MCF 10A (cell line): ENCODE results near the gene ZNF358. TPM values are rescaled to one million over a fixed set of nuclear protein-coding genes. Genes with fewer than 3 reads are reported as not detected.
A peak's percentile ranks its signal among the peaks of the same experiment; 100 is the strongest.

Experiments used
- BruUV-seq: library from RNA; stranded (reverse); fragments of 400-500 nt; replicated peaks from 2 replicates; lab custom pipeline; 2021; lab: Mats Ljungman, UMichigan
- CTCF ChIA-PET: fragments of 300-600 bp; sonication (Branson Sonifier 250); formaldehyde crosslinking; extraction: SDS; loops from one replicate; lab custom pipeline; 2021; ENCODE audit warnings: antibody characterized with exemption, inconsistent platforms; lab: Yijun Ruan, JAX
- POLR2A ChIA-PET: fragments of 300-600, 350-650 bp; sonication (Branson Sonifier 250); formaldehyde crosslinking; extraction: SDS; loops from one replicate; lab custom pipeline; 2020; ENCODE audit warnings: antibody characterized with exemption, inconsistent platforms; lab: Yijun Ruan, JAX
- DNase-seq: peaks from one replicate; pipeline ENCODE4 v3.0.0-alpha.2; 2018; ENCODE audit not compliant: unreplicated experiment
- H3K27ac Mint-ChIP-seq: one replicate; pipeline ENCODE4 v1.8.0; 2022; ENCODE audit warnings: mild to moderate bottlenecking, low read depth, mixed read lengths; ENCODE audit not compliant: unreplicated experiment
- H3K27me3 Mint-ChIP-seq: one replicate; pipeline ENCODE4 v1.8.0; 2022; ENCODE audit warnings: mixed read lengths; ENCODE audit not compliant: insufficient read depth, unreplicated experiment
- H3K36me3 Mint-ChIP-seq: one replicate; pipeline ENCODE4 v1.8.0; 2022; ENCODE audit warnings: mild to moderate bottlenecking, moderate library complexity, mixed read lengths; ENCODE audit not compliant: insufficient read depth, unreplicated experiment
- H3K4me1 Mint-ChIP-seq: one replicate; pipeline ENCODE4 v1.8.0; 2022; ENCODE audit warnings: mixed read lengths; ENCODE audit not compliant: insufficient read depth, unreplicated experiment
- H3K4me3 Mint-ChIP-seq: one replicate; pipeline ENCODE4 v1.8.0; 2022; ENCODE audit warnings: mild to moderate bottlenecking, moderate library complexity, mixed read lengths; ENCODE audit not compliant: unreplicated experiment
- H3K9me3 Mint-ChIP-seq: one replicate; pipeline ENCODE4 v1.8.0; 2022; ENCODE audit warnings: mixed read lengths; ENCODE audit not compliant: unreplicated experiment
- intact Hi-C: fragments of 100-400 bp; cut with micrococcal nuclease; formaldehyde crosslinking; loops from 2 replicates; pipeline ENCODE4 v1.14.1; 2022
- total RNA-seq: library from RNA; stranded (reverse); gene quantifications from 2 replicates; pipeline ENCODE4 v1.2.3, GENCODE V29; 2022
- TF ChIP-seq, protein P1 (sequence below): fragments of 200-600 bp; IDR thresholded peaks from one replicate; pipeline ENCODE4 v1.8.0; 2022; ENCODE audit warnings: antibody characterized with exemption, mild to moderate bottlenecking; ENCODE audit not compliant: unreplicated experiment

The ZNF358 gene
- total RNA-seq, 1 experiment from 2014 or later: 16.9 TPM

DNA sequence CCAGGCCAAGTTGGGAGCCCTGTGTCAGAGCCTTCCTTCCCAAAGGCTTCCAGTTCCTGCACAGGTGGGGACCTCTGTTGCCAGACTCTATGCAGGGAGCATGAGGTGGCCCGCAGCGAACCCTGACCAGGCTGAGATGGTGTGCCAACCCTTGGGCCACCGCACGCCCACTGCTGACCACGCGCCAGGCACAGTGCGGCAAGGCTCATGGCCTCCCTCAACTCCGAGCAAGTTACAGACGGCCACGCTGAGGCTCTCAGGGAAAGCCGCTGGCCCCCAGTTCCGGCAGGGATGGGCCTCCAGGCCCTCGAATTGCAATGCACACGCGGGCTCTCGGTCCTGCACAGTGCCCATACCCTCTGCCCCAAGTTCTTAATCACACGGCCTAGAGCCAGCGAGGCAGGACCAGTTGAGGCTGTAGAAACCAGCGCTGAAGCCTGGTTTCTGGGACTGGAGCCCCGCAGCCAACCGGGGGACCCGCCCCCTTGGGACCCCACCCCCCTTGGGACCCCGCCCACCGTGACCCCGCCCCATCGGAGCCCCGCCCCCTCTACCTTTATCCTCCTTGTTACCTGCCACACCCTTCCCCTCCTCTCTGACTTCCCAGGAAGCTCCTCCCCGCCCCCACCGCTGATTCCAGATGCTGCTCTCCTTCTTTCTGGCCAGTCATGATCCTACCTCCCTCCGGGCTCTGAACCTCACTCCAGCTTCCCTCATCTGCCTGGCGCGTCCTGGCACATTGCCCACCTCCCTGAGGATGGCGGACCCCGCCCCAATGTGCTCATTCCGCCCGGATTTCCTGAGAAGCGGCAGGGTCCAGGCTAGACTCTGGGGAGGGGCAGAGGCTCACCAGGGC is 33.1 kb upstream of the ZNF358 start:
- TF ChIP-seq, protein P1, sequence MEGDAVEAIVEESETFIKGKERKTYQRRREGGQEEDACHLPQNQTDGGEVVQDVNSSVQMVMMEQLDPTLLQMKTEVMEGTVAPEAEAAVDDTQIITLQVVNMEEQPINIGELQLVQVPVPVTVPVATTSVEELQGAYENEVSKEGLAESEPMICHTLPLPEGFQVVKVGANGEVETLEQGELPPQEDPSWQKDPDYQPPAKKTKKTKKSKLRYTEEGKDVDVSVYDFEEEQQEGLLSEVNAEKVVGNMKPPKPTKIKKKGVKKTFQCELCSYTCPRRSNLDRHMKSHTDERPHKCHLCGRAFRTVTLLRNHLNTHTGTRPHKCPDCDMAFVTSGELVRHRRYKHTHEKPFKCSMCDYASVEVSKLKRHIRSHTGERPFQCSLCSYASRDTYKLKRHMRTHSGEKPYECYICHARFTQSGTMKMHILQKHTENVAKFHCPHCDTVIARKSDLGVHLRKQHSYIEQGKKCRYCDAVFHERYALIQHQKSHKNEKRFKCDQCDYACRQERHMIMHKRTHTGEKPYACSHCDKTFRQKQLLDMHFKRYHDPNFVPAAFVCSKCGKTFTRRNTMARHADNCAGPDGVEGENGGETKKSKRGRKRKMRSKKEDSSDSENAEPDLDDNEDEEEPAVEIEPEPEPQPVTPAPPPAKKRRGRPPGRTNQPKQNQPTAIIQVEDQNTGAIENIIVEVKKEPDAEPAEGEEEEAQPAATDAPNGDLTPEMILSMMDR: no peak
- intact Hi-C loops: no loop called here

DNA sequence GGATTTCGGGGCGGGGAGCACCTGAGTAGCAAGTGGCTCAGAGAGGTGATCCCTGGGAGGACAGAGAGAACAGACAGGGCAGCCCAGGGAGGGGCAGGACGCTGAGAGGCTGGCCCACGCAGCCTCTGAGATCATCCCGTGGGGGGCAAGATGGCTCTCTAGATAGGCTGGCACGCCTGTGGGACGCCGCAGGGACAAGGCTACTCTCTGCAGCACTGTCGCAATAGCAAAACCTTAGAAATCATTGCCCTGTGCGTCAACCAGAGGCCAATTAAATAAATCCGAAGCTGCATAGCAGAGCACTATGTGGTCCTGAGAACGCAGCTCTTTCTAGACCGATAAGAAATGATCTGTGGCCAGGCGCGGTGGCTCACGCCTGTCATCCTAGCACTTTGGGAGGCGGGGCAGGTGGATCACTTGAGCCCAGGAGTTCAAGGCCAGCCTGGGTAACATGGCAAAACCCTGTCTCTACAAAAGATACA is 32.1 kb upstream of the ZNF358 start:
- H3K27me3 Mint-ChIP-seq: no peaks in the 10 kb centered on the region
- CTCF ChIA-PET: interaction anchor here (0.6 kb wide), 1 partner anchor 13 kb away, joined by 4 read pairs; no protein-coding TSS in a partner anchor
- H3K27ac Mint-ChIP-seq: no peak overlapping the region
- H3K4me3 Mint-ChIP-seq: no peak overlapping the region
- TF ChIP-seq, protein P1: no peak
- POLR2A ChIA-PET: no interaction called here
- peaks cover 13% of the 10 kb centered on the region for H3K4me1 Mint-ChIP-seq
- BruUV-seq: no TSS peak
- intact Hi-C loops: no loop called here
- H3K36me3 Mint-ChIP-seq: peaks cover 9% of the 10 kb centered on the region
- H3K9me3 Mint-ChIP-seq: no peaks in the 10 kb centered on the region
- DNase-seq: peak; percentile 39

More for the DNA sequence above, 33.1 kb upstream of the ZNF358 start:
- Mint-ChIP-seq H3K27ac (no peak overlapping the region), H3K9me3 (no peaks in the 10 kb centered on the region), H3K36me3 (peaks cover 16% of the 10 kb centered on the region), H3K4me3 (no peak overlapping the region), H3K4me1 (peaks cover 13% of the 10 kb centered on the region), H3K27me3 (no peaks in the 10 kb centered on the region)
- CTCF ChIA-PET: no interaction called here
- DNase-seq: peak; percentile 58
- BruUV-seq: no TSS peak
- POLR2A ChIA-PET: no interaction called here

DNA sequence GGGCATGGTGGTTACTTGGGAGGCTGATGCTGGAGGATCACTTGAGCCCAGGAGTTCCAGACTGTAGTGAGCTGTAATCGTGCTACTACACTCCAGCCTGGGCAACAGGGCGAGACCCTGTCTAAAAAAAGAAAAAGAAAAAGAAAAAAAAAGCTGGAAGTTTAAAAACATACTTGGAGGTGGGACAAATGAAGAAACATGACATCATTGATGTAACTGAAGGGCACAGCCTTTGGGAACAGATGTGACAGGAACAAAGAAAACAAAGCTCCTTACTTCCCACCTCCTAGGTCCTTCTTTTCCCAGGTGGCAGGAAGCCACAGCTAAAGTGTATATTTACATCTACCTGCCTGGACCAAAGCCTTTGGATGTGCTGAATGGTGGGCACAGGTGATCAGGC is 29.0 kb upstream of the ZNF358 start:
- H3K9me3 Mint-ChIP-seq: no peaks in the 10 kb centered on the region
- no peak overlapping the region for H3K27ac Mint-ChIP-seq
- no TSS peak for BruUV-seq
- H3K4me1 Mint-ChIP-seq: peaks cover 15% of the 10 kb centered on the region
- TF ChIP-seq, protein P1: no peak
- intact Hi-C loops: no loop called here
- no peak for DNase-seq
- H3K4me3 Mint-ChIP-seq: no peak overlapping the region
- peaks cover 15% of the 10 kb centered on the region for H3K36me3 Mint-ChIP-seq
- H3K27me3 Mint-ChIP-seq: no peaks in the 10 kb centered on the region
- POLR2A ChIA-PET: no interaction called here
- CTCF ChIA-PET: interaction anchor here (0.6 to 1.0 kb wide), 3 partner anchors 26 to 764 kb away, joined by 3 to 6 read pairs (median 3); no protein-coding TSS in a partner anchor

DNA sequence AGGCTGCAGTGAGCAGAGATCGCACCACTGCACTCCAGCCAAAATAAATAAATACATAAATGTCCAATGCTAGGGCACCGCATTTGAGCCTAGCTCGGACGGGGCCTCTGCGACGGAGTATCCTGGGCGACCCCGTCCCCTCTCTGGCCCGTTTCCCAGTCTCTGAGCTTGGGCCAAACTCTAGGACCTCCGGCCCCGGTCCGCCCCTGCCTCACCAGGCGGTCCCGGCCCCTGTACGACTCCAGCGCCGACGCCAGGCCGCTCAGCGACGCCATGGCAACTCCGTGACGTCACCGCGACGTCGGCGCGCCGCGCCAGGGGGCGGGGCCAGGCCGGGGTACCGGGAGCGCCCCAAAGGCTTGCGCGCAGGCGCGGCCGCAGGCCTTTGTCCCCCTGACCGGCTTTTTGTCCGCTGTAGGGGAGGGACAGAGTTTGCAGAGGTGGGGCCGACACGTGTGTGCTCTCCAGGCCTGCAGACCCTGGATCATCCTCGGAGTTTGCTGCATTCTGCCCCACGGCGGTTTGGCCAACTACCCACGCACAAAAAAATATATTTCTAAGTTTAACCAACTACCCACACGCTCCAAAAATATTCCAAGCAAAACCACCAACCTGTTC is 27.1 kb upstream of the ZNF358 start, which contains the start of gene PEX11G:
Gene PEX11G, minus strand, starts transcription at position 300 of the 618 bp plus-strand sequence. Its CDS starts 25 bp downstream, at position 275.
- no peaks in the 10 kb centered on the region for H3K9me3 Mint-ChIP-seq
- H3K36me3 Mint-ChIP-seq: peaks cover 15% of the 10 kb centered on the region
- TF ChIP-seq, protein P1: no peak
- no TSS peak for BruUV-seq
- H3K4me3 Mint-ChIP-seq: peak within 1 kb of the TSS; percentile 76
- ChIA-PET CTCF (interaction anchor here (0.6 to 0.9 kb wide), 3 partner anchors 84 to 419 kb away, joined by 3 read pairs; partner anchors contain the start of gene ZNF557), POLR2A (interaction anchor here (0.7 kb wide), 1 partner anchor 94 kb away, joined by 4 read pairs; no protein-coding TSS in a partner anchor)
- DNase-seq: peak; percentile 84
- H3K27ac Mint-ChIP-seq: peak within 1 kb of the TSS; percentile 87
- peaks cover 14% of the 10 kb centered on the region for H3K4me1 Mint-ChIP-seq
- intact Hi-C loops: no loop called here
- H3K27me3 Mint-ChIP-seq: no peaks in the 10 kb centered on the region
